ENCODE measurements around the gene MCUB.
"Not testable (repeated sequence)": the region's sequence is repeated elsewhere in the genome, so short reads cannot be mapped to it uniquely, and the experiment has no call there.

The MCUB gene

DNA sequence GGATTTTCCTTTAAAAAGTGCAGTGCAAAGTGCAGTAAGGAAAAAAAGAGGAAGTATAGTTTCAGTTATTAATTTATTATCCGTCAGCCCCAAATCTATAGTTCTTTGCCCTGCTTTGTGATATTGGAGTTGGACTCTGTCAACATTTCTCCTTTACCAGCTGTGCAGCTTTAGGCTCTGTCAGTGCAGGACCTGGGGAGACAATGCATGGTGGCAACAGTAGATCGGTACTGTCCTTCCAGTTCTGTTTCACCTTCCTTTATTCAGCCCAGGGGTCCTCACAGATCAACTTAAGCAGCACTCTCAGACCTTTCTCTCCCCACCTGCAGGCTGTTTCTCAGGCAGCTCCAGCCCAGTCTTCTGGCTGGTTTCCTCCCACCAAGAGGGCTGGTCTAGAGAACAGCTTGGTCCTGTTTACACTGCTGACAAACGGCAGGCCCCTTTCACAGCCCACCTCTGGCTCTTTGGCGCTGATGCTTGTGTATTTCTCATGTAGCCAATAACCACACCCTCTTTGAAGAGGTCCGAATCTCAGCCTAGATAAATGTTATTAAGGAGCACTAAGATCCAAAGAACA is 71.6 kb downstream of the MCUB start:
- no peak for DNase-seq

DNA sequence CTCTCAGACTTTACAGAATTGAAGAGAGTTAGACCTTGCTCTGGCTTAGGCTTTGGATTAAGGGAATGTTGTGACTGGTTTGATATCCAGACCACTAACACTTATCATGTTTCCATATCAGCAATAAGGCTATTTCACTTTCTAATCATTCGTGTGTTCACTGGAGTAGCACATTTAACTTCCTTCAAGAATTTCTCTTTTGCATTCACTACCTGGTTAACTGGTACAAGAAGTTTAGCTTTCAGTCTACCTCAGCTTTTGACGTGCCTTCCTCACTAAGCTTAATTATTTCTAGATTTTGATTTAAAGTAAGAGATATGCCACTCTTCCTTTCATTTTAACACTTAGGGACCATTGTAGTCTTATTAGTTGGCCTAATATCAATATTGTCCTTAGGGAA is 80.6 kb downstream of the MCUB start:
- DNase-seq = no peak

DNA sequence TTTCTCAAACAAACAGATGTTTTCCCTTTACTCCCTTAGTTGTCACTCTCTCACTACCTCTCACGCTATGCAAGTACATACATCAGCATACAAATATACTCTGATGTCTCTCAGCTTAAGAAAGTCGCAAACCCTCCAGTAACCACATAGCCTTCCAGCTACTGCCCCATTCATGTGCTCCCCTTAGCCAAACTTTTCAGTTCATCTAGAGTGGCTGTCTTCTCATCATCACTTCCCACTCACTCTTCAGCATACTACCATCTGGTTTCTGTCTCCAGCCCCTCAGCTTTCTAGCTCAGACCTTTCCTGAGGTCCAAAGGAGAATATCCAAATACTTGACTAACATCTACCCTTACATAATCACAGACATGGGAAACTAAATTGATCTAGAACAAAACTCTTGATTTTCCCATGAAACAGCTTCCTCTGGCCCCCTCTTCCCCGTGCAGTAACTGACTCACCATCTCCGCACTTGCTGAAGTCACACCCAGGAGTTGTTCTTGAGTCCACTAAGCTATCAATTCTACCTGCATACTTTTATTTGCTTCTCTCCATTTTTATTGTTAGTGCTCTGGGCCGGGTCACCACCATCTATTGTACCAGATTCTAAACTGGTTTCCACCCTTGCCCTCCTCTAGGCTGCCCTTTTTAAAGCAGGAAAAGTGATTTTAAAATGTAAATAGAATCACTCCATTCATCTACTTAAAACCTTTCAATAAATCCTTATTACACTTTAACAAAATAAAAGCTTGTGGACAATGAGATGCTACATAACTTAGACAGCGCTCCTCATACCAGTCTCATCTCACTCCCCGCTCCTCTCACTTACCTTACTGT is 86.0 kb downstream of the MCUB start:
- peak in 1 of 5 experiments; percentile 7 for DNase-seq

DNA sequence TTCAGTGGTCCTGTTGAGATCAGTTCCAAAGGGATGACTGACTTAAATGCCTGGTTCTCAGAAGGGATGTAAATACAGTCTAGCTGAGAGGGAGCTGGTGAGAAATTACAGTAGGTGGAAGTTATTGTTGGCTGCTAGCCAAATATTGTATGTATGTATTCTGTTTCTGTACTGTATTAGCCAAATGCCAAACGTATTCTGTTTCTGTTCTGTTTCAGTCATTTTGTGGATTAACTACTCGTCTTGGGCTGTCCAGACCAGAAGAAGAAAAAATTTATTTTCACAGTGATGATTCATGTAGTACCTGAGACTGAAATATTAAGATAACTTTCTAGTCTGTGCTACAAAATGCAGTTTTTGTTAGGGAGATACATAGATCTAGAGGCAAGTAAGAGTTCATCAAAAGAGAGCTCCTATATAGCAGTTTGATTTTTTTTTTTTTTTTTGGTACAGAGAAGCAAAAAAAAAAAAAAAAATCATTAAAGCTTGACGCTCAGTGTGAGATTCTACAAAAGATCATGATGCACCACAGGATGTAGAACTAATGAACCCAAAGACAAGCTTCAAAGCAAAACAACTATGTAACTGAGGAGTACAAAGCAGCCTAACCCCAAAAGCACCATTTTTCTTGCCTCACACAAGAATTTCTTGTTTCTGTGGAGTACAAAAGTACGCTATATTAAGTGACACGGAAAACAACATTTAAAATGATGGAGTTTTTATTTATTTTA is 88.4 kb downstream of the MCUB start:
- DNase-seq = peak in 3 of 5 experiments; percentile 6 to 87 (median 57)

DNA sequence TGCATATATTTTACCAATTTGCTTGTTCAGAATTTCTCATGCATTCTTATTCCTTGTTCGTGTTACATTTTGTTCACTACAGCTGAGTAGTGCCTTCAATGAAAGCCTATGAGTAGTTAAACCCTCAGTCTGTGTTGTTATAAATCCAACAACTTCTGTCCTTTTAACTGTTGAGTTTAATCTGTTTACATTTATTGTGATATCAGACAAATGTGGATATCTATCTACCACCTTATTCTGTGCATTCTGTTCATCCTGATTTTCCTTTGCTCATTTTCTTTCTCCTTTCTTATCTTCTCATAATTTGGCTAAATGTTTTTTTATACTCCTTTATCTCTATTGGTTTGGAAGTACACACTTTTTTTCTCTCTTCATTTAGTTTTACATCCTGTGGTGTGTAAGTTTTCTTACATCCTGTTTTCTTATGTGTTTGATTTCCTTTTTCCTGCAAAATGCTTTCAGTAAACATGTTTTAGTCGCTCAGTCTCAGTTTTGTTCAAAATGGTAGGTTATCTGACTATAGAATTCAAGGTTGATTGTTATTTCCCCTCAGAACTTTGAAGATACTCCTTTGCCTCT is 89.0 kb downstream of the MCUB start:
- peak in 2 of 5 experiments; percentile 3 to 45 for DNase-seq

DNA sequence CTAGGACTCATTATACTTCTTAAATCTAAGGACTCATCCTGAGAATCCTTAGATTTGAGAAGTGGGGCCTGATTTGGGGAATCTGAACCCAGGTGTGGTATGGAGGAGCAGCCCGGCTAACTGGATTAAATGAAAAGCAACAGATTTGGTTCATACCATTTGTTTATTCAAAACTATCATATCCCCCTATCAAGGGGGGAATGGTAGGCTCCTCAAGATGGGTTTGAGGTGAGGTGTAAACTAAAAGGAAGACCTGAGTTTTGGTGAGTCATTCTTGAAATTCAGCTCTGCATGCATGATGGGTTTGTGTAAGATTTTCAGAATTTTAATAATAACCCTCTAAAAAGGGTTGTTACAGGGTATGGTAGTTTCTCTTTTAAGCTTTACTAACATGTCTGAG is 89.8 kb downstream of the MCUB start:
- DNase-seq = peak in 1 of 5 experiments; percentile 90

DNA sequence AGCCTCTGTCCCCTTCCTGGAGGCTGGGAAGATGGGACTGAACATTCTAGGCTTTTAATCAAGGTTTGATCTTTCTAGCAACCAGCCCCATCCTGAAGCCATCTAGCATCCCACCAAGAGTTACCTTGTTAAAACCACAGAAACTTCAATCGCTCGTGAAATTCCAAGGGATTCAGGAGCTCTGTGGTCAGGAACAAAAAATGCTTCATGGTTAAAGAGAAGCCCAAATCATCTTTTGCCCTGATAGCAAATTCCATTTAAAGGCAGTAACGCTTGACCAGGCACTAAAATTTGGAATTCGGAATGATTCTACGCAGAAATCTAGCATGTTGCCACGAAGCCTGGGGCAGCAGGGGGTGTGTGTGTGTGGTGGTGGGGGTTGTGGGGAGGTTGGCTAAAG is 95.3 kb downstream of the MCUB start:
- no peak for DNase-seq

DNA sequence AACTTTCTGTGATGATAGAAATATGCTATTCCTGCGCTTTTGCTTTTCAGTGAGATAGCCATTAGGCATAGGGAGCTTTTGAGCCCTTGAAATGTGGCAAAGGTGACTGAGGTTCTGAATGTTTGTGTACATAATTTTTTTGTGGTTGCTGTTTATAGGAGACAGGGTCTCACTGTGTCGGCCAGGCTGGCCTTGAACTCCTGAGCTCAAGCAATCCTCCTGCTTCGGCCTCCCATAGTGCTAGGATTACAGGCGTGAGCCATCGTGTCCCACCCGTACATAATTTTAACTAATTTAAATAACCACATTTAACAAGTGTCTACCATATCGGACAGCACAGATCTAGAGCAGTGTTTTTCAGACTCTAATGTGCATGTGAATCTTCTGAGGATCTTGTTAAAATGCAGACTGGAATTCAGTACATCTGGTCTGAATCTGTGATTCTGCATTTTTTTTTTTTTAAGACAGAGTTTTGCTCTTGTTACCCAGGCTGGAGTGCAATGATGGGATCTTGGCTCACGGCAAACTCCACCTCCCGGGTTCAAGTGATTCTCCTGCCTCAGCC is 97.9 kb downstream of the MCUB start:
- no peak for DNase-seq

DNA sequence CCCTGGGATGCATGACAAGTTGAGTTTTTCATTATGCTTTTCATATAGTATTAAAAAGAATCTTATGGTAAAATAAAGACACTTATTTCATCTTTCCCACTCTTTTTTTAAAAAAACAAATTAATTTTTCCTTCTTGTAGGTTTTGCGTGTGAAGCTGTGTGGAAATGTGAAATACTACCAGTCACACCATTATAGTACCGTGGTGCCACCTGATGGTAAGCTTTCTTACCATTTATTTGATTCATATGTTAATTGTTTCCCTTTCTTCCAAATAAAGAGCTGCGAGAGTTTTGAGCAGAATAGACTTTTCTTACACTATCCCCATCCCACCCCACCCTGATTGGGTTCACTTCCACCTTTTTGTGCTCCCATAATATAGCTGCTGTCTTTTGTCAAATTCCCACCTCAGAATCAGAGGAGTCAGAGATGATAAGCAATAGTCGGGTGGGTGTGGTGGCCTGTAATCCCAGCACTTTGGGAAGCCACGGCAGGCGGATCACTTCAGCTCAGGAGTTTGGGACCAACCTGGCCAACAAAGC is 98.9 kb downstream of the MCUB start:
- peak in 1 of 5 experiments; percentile 29 for DNase-seq

DNA sequence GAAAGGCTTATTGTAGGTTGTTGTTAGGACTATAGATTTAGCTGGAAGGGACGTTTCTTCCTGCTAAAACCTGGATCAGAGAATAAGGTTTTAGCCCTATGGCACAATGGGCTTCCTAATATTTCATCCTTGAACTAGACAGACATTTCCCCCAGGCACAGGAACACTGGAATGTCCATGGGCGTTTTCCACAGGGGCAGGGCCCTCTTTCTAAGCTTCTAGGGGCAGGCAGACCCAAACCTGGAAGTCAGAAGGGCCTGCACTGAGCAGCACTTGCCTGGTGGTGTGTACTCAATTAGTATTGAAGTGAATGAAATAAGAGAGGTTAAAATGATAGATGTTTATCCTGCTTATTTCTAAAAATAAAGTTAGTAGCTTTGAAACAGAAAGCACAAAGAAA is 102.1 kb downstream of the MCUB start:
- no peak for DNase-seq

DNA sequence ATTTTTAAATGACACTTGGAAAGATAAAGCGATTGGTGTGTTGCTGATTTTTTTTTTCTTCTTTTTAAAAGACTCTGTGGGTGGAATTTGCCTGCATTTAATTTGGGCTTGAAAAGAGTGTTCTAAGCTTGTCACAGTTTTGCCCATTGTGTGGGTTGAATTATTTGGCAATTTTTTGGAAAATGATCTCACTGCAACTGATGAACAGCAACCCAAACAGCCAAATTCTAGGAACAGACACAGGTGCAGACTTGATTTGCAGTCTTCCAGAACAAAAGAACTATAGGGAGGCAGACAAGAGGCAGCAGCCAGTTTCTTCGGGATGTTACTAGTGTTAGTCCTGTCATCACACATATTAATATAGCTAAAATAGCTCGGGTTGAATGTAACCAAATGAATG is 102.7 kb downstream of the MCUB start:
- DNase-seq = no peak

DNA sequence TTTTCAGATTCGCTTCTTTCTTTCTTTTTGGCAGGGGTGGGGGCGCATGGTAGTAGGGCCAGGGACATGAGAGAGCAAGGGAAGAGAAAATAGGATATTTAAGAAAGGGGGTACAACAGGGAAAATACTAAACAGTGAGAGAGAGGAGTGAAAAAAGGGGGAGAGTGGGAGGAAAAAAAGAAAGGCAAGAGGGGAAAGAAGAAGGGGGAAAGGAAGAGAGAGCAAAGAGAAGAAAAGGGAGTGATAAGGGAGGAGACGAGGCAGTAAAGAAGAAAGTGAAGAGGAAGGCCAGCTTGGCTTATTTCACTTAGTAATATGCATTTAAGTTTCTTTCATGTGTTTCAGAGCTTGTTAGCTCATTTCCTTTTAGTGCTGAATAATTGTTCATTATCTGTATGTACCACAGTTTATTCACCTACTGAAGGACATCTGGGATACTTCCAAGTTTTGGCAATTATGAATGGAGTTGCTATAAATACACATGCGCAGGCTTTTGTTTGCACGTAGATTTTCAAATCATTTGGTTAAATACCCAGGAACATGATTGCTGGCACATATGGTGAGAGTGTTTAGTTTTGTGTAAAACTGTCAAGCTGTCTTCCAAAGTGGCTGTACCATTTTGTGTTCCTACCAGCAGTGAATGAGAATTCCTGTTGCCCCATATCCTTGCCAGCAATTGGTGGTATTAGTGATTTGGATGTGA is 105.9 kb downstream of the MCUB start:
- DNase-seq = no peak

DNA sequence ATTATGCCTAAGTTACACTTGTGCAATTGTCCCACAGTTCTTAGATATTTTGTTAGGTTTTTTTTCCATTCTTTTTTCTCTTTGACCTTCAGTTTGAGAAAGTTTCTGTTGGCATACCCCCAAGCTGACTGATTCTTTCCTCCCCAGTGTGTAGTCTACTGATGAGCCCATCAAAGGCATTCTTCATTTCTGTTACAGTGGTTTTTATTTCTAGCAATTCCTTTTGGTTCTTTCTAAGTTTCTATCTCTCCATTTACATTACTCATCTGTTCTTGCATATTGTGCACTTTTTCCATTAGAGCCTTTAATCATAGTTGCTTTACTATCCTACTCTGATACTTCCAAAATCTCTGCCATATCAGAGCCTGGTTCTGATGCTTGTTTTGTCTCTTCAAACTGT is 111.3 kb downstream of the MCUB start:
- no peak for DNase-seq

DNA sequence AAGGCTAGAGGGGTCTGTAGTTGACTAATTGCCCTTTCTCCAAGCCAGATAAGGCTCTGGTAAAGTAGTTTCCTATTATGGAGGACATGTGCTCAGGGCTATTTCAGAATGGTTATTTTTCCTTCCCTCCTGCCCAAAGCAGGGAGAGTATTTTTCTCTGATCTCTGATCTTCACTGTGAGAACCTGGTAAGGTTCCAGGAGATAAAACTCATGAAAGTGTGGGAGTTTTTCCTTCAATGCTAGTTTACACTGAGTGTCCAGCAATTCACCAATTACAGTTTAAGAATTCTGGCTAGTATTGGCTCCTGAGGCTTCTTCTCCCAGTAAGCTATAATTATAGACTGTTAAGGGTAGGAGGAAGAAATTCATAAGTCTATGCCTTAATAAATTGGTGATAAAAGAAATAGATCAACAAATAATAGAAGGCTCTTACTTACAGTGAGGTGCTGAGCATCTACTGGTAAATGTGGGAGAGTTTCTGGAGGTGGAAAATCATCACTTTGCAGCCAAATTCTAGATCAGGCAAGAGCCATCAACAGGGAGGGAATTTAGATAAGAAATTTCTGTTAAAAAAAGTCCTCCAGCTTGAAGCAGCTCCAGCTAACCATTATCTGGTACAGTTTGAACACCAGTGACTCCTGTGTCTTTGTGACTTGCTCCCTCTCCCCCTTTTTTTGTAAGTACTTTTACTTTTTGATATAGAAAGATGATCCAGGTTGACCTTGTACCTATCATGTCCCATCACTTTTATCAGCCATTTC is 112.3 kb downstream of the MCUB start:
- DNase-seq = no peak

DNA sequence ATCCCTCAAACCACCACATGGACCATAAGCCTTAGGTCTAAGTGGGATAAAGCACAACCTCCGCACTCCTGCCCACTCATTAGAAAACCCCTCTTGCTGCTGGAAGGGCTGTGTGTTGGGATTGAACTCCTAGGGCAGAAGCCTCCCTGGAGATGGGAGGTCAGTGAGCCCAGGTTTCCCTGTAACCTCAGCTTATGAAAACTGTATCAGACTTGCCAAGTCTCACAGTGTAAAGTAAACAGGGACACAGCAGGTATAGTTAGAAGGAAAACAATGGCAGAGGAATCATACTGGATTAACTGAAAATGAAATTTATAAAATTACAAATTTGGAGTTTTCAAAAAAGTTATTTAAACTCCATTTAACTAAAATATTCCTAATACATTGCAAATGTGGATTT is 113.3 kb downstream of the MCUB start:
- no peak for DNase-seq

DNA sequence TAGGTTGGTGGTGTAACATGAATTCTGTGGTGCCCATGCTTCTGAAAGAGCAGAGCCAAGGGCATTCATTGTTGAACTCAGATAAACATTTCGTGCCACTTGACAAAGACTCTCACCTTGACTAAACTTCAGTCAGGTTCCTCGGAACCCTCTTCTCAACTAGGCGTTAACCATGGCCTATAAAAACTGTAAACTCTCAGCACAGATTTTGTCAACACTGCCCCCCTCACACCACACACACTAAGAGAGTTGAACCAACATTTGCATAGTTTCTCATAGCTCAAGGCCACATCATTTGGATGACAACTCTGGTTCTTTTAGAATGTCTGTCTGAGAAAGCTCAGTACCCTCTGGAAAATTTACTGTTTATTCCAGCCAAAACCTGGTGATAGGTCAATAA is 115.1 kb downstream of the MCUB start:
- peak in 1 of 5 experiments; percentile 63 for DNase-seq

DNA sequence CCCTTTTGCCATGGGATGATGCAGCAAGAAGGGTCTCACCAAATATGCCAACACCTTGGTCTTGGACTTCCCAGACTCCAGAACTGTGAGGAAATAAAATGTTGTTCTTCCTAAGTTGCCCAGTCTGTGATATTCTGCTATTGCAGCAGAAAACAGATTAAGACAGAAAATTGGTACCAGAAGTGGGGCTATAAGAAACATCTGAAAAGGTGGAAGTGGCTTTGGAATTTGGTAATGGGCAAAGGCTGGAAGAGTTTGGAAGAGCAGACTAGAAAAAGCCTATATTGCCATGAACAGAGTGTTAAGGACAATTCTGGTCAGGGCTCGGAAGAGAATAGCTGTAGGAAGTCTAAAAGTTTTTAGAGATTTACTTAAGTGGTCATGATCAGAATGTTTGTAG is 115.8 kb downstream of the MCUB start:
- no peak for DNase-seq

DNA sequence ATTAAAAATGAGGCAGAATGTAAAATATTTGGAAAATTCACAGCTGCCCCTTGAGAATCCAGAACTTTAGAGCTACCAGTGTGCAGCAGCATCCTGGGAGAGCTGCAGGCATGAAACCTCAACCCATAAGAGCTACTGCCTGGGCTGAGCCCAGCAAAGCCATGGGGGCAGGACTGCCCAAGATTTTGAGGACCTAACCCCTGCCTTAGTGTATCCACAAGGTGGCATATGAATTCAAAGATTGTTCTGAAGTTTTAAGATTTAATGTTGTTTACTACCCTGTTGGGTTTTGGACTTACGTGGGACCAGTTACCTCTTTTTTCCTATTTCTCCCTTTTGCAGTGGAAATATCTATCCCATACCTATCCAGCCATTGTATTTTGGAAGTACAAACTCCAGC is 116.8 kb downstream of the MCUB start:
- DNase-seq = no peak

DNA sequence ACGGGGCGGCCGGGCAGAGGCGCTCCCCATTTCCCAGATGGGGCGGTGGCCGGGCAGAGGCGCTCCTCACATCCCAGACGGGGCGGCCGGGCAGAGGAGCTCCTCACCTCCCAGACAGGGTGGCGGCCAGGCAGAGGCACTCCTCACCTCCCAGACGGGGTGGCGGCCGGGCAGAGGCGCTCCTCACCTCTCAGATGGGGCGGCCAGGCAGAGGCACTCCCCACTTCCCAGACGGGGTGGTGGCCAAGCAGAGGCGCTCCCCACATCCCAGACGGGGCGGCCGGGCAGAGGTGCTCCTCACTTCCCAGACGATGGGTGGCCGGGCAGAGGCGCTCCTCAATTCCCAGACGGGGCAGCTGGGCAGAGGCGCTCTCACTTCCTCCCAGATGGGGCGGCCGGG is 118.4 kb downstream of the MCUB start:
- not testable (repeated sequence) for DNase-seq

DNA sequence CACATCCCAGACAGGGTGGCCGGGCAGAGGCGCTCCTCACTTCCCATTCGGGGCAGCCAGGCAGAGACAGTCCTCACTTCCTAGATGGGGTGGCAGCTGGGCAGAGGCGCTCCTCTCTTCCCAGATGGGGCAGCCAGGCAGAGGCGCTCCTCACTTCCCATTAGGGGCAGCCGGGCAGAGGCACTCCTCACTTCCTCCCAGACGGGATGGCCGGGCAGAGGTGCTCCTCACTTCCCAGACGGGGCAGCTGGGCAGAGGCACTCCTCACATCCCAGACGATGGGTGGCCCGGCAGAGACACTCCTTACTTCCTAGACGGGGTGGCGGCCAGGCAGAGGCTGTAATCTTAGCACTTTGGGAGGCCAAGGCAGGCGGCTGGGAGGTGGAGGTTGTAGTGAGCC is 118.9 kb downstream of the MCUB start:
- DNase-seq = not testable (repeated sequence)

DNA sequence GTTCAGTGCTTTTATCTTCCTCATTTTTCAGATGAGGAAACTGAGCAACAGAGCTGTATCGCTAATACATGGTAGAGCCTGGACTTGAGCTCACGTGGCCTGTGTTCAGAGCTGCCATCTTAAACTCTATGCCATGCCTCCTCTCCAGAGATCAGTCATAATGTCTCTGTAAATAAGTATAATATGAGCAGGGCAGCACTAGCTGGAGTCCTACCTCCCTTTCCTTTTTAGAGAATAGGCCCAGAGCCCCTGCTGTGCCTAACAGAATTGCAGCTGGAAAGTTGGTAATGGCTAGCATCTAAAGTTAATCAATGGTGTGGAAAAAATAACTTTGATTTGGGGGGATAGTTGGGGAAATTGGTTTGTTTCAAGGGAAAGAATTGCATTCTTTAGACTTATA is 122.8 kb downstream of the MCUB start:
- no peak for DNase-seq
